ENCODE measurements around the gene PIEZO2.
A peak's percentile ranks its signal among the peaks of the same experiment; 100 is the strongest.
"Not testable (repeated sequence)": the region's sequence is repeated elsewhere in the genome, so short reads cannot be mapped to it uniquely, and the experiment has no call there.

Gene PIEZO2

DNA sequence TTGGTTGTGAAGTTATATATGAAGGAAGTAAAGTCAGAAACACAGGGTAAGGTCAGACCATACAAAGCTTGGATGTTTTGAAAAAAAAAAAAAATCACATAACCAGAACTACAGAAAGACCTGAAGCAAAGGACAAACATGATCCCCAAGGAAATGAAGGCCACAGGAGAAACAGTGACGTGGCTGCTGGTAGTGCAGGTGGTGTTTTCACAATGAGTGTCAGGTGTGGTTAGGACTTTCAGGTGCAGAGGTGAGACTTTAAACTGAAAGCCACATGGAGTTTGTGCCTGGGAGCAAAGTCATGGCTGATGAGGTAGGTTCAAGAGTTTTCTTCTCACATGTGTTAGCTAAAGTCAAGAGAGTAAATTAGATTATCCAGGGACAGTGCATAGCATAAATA is 270.7 kb downstream of the PIEZO2 start:
- no peak for DNase-seq

DNA sequence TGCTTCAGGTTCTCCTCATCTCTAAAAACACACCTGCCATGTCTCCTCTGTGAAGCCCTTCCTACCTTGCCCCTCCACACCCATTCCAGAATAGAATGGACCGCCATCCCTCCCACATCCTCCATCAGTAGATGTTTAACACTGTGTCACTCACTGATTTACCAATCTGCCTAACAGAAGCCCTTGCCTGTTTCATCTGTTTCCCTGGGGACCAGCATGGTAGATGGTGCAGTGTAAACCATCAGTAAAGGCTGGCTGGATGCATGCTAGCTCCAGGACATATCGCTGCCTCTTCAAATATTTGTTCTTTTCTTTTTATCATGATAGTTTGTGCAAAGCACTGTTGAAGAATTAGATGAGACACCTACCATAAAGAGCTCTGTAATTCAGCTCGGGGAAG is 271.4 kb downstream of the PIEZO2 start:
- DNase-seq = no peak

DNA sequence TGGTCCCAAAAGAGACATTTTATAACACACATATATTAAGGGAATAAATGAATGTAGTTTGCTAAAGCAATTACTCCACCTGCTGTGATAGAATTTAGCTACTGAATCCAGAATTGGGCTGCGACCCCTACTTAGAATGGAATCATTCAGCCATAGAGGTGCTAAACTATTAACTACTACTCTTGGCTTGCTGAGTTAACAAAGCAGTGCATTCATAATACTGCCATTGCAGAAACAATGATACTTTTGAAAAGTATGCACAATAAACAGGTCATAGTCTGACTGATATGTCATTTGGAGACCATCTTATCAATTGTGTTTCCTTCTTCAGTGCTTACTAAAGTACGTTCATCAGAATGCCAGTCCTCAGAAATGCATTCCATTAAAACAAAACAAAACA is 273.6 kb downstream of the PIEZO2 start:
- no peak for DNase-seq

DNA sequence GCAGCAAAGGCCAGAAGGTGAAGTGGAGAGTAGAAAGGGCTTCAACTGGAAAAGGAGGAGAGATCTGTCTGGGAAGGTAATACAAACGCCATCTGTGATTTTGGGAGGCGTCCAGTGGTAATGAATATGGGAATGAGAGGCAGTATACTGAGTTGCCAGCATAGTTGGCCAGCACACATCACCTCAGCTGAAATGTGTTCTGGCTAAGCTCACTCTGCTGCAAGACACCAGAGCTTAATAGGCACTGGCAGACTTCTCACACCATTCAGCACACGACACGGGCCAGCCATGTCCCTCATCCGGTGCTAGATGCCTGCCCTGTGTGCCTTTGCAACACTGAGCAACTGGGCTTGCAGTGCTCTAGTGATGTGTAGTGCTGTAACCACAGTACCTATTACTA is 277.1 kb downstream of the PIEZO2 start:
- DNase-seq = no peak

DNA sequence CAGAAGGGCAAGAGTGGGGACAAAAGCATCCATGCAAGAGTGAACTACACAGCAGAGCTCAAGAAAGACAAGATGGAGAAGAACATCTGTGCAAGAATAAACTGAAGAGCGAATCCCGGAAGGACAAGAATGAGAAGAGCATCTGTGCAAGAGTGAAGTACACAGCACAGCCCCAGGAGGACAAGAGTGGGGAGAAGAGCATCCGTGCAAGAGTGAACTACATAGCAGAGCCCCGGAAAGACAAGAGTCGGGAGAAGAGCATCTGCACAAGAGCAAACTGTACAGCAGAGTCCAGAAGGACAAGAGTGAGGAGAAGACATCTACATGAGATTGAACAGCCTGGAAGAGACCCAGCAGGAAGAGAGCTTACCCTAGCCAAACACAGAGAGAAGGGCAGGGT is 284.6 kb downstream of the PIEZO2 start:
- no peak for DNase-seq

GRCh38 chr18:10863026-10863425 is 286.3 kb downstream of the PIEZO2 start:
- no peak for DNase-seq

DNA sequence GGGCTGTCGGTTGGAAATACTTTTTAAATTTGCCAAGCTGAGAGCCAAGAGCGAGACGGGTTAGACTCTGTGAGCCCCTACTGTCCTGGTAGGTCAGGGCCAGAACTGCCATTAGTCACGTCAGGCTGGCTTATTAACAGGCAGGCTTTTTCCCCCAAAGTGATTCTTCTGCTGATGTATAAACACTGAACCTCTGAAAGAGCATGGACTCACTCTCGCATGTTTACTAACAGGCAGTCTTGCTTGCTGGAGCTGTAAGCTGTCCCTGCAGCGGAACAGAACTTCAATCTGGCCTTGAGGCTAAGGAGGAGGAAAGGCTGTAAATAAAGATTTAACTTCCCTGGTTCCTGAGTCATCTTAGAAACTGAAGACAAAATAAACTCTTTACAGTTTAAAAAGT is 288.4 kb downstream of the PIEZO2 start:
- DNase-seq = no peak

- DNase-seq = no peak
Measured at GRCh38 chr18:10860382-10860781, 289.0 kb downstream of the PIEZO2 start.

GRCh38 chr18:10858477-10858876 is 290.9 kb downstream of the PIEZO2 start:
- no peak for DNase-seq

GRCh38 chr18:10856132-10856531 is 293.2 kb downstream of the PIEZO2 start:
- DNase-seq = no peak

DNA sequence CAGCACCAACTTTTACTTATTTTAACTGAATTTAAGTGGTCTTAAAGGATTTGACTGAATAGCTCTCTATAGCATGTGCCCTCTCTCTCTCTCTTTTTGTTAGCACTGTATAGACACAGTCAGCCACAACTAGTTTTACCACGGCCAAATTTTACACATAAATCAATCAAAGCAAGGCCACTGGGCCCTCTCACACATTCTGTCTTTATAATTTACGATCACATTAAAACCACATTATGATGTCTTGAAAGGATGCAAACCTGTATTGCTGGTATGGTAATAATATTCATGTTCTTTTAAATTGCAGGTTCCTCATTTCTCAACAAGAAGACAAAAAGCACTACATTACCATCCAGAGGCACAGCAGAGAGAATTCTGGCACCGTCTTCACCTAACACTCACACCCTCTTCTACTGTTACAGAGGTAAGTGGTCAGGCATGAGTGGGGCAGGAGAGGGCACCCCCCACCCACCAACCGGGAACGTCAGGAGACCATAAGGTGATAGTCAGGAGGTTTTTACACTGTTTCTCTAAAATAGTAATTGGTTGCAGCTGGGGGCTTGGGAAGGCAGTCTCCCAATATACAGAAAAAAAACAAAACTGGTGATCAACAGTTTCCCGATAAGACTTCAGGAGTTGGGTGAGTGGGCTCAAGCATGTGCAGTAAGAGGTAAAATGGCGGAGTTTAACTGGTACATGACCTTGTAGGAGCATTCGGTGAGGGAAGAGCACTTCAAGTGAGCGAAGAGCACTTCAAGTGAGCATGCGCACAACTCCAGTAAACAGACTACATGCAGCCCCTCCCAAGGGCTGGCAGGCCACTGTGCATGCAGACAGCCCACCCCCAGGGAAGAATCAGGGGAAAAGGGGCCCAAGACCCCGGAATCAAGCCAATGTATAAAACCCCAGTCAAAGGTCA is 296.7 kb downstream of the PIEZO2 start:
- no peak for DNase-seq

DNA sequence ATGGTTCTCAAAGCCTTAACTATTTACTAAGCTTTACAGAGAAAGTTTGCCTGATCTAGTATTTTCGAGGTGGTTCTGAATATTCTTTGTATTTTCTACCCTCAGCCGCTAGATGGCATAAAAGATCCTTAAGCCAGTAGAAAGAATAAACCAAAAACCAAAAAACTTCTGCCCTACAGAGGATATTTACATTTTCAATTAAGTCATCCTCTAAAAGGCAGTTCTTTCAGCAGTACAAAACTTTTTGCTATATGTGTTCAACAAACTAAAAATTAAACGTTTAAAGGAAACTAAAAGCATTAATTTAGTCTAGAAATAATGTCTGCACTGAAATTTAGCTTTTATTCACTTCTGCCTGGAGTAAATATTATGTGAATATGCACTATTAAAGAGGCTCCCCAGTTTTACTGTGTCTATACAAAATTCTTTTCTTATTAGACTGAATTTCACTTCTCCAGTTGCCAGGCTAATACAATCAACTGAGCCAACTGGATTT is 297.5 kb downstream of the PIEZO2 start:
- peak; percentile 37 for DNase-seq

DNA sequence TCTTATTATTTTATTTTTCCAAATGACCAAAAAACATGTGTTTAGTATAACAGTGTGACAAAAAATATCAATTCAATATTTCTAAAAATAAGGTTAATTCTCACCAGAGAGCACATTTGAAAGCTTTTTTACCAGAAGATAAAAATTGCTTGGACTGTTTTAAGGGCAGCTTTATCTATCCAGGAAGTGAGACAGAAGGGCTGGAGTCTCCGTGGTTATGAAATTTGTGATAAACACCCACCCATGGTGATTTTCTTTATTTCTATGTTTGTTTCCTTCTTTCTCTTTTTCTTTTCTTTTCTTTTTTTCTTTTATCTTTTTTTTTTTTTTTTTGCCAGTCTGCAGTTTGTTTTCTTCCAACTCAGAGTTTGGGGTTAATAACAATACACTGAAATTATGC is 298.5 kb downstream of the PIEZO2 start:
- DNase-seq = no peak

GRCh38 chr18:10850216-10850615 is 299.2 kb downstream of the PIEZO2 start:
- no peak for DNase-seq

GRCh38 chr18:10847907-10848306 is 301.5 kb downstream of the PIEZO2 start:
- no peak for DNase-seq

GRCh38 chr18:10847408-10847790 is 302.0 kb downstream of the PIEZO2 start:
- DNase-seq = no peak

- DNase-seq = no peak
Measured at GRCh38 chr18:10846657-10847407, 302.5 kb downstream of the PIEZO2 start.

DNA sequence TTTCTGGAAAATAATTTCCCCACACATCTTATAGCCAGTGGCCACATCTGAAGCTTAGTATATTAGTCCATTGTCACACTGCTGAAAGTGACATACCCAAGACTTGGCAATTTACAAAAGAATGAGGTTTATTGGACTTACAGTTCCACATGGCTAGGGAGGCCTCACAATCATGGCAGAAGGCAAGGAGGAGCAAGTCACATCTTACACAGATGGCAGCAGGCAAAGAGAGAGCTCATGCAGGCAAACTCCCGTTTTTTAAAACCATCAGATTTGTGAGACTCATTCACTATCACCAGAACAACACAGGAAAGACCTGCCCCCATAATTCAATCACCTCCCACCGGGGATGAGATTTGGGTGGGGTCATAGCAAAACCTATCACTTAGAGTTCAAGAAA is 303.3 kb downstream of the PIEZO2 start:
- DNase-seq = not testable (repeated sequence)

- no peak for DNase-seq
Measured at GRCh38 chr18:10843565-10843964, 305.8 kb downstream of the PIEZO2 start.

GRCh38 chr18:10842861-10843260 is 306.5 kb downstream of the PIEZO2 start:
- DNase-seq = no peak

- no peak for DNase-seq
Measured at GRCh38 chr18:10842371-10842770, 307.0 kb downstream of the PIEZO2 start.

- no peak for DNase-seq
Measured at GRCh38 chr18:10841203-10841602, 308.2 kb downstream of the PIEZO2 start.

DNA sequence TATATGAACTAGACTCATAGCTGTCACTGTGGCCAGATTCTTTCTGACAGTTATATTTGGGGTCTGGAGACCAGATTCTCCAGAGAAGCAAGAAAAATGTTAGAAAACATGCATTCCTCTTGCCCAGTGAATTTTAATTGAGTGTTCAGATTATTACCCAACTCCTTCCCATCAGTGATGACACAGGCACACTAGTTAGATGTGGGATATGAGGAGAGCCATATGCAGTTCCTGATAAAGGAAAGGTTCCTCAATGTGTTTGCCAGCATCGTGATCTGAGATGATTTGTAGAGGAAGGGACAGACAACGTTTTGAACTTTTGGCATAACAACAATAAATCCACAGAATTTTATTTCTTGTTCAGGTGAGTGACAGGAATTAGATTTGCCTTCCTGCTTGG is 308.6 kb downstream of the PIEZO2 start:
- no peak for DNase-seq

- no peak for DNase-seq
Measured at GRCh38 chr18:10839421-10839820, 309.9 kb downstream of the PIEZO2 start.

Measured in CD4-positive, alpha-beta T cell treated with Interleukin-17A for 1 hour (primary cell).